Activated CD8-positive, alpha-beta T cell treated with anti-CD3 and anti-CD28 coated beads for 36 hours (primary cell): ENCODE measurements around the gene NR2C1. TPM values are rescaled to one million over a fixed set of nuclear protein-coding genes. Genes with fewer than 3 reads are reported as not detected.

Source experiments
- ATAC-seq: fragments of 200-7000 bp; cut with Tn5 transposase; one replicate; pipeline ENCODE4 v1.10.0; 2021; ENCODE audit warnings: mild to moderate bottlenecking, moderate library complexity
- CTCF ChIA-PET: fragments of 350-600 bp; sonication (Branson Sonifier 250); formaldehyde crosslinking; loops from one replicate; lab custom pipeline; 2021; ENCODE audit warnings: antibody characterized with exemption; lab: Charles Lee
- POLR2A ChIA-PET: fragments of 350-600 bp; sonication (Branson Sonifier 250); formaldehyde crosslinking; loops from one replicate; lab custom pipeline; 2021; ENCODE audit warnings: antibody characterized with exemption; lab: Charles Lee
- DNase-seq: peaks from one replicate; pipeline ENCODE4 v3.0.0-alpha.2; 2020
- H3K27ac Mint-ChIP-seq: one replicate; pipeline ENCODE4 v1.8.0; 2021; ENCODE audit warnings: mild to moderate bottlenecking, mixed read lengths
- H3K27me3 Mint-ChIP-seq: one replicate; pipeline ENCODE4 v1.8.0; 2021; ENCODE audit warnings: mixed read lengths
- H3K36me3 Mint-ChIP-seq: one replicate; pipeline ENCODE4 v1.8.0; 2021; ENCODE audit warnings: low read depth, mixed read lengths
- H3K4me1 Mint-ChIP-seq: one replicate; pipeline ENCODE4 v1.8.0; 2021; ENCODE audit warnings: low read depth, mixed read lengths
- H3K4me3 Mint-ChIP-seq: one replicate; pipeline ENCODE4 v1.8.0; 2021; ENCODE audit warnings: mild to moderate bottlenecking, moderate library complexity, mixed read lengths
- H3K9me3 Mint-ChIP-seq: one replicate; pipeline ENCODE4 v1.8.0; 2021; ENCODE audit warnings: mixed read lengths
- intact Hi-C: fragments of 100-400 bp; cut with micrococcal nuclease; formaldehyde crosslinking; loops from one replicate; pipeline ENCODE4 v1.10.0; 2022
- total RNA-seq, 2 experiments: library from RNA; stranded (reverse); gene quantifications; one replicate each; pipeline ENCODE4 v1.2.3, GENCODE V29; 2021
- TF ChIP-seq, protein P1 (sequence below): fragments of 200-600 bp; IDR thresholded peaks from one replicate; pipeline ENCODE4 v1.8.0; 2022; ENCODE audit warnings: antibody characterized with exemption, mild to moderate bottlenecking

Gene NR2C1
- total RNA-seq, 2 experiments from 2014 or later, result 24.9 to 32.4 TPM

DNA sequence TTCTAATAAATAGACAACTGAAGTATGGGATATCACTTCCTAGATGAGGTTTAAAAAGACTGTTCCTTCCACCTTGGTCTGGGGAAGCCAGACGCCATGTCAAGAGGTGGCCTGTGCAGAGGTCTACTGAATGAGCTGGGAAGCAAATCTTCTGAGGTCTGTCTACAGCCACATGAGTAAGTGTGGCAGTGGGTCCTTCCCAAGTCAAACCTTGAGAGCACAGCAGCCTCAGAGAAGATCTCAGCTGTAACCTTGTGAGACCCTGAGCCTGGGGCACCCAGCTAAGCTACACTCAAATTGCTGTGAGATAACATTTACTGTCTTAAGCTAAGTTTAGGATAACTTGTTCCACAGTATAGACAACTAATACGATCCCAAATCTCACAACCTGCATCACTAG, 90.1 kb downstream of the NR2C1 start:
- Mint-ChIP-seq H3K36me3 (peaks cover 25% of the 10 kb centered on the region), H3K27ac (no peak overlapping the region), H3K27me3 (no peaks in the 10 kb centered on the region), H3K9me3 (no peaks in the 10 kb centered on the region), H3K4me1 (peaks cover 35% of the 10 kb centered on the region), H3K4me3 (no peak overlapping the region)
- no peak for DNase-seq
- ChIA-PET POLR2A (no interaction called here), CTCF (interaction anchor here (1.1 to 1.4 kb wide), 2 partner anchors 9 to 11 kb away, joined by 3 to 4 read pairs; no protein-coding TSS in a partner anchor)
- no peak for ATAC-seq
- TF ChIP-seq, protein P1, sequence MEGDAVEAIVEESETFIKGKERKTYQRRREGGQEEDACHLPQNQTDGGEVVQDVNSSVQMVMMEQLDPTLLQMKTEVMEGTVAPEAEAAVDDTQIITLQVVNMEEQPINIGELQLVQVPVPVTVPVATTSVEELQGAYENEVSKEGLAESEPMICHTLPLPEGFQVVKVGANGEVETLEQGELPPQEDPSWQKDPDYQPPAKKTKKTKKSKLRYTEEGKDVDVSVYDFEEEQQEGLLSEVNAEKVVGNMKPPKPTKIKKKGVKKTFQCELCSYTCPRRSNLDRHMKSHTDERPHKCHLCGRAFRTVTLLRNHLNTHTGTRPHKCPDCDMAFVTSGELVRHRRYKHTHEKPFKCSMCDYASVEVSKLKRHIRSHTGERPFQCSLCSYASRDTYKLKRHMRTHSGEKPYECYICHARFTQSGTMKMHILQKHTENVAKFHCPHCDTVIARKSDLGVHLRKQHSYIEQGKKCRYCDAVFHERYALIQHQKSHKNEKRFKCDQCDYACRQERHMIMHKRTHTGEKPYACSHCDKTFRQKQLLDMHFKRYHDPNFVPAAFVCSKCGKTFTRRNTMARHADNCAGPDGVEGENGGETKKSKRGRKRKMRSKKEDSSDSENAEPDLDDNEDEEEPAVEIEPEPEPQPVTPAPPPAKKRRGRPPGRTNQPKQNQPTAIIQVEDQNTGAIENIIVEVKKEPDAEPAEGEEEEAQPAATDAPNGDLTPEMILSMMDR, result no peak
- intact Hi-C loops, result no loop called here

- ChIA-PET CTCF (interaction anchor here (1.0 to 1.4 kb wide), 2 partner anchors 9 to 30 kb away, joined by 3 to 4 read pairs; no protein-coding TSS in a partner anchor), POLR2A (interaction anchor here (1.1 kb wide), 1 partner anchor 9 kb away, joined by 4 read pairs; no protein-coding TSS in a partner anchor)
- peaks cover 20% of the 10 kb centered on the region for H3K36me3 Mint-ChIP-seq
These were observed 91.0 kb downstream of the NR2C1 start for GRCh38 chr12:94982456-94982855.

GRCh38 chr12:94980577-94980976, 92.8 kb downstream of the NR2C1 start:
- CTCF ChIA-PET, result interaction anchor here (0.7 to 1.0 kb wide), 3 partner anchors 9 to 377 kb away, joined by 3 read pairs; no protein-coding TSS in a partner anchor
- POLR2A ChIA-PET, result no interaction called here
- TF ChIP-seq, protein P1, result no peak
- Mint-ChIP-seq H3K4me3 (no peak overlapping the region), H3K27ac (no peak overlapping the region), H3K36me3 (peaks cover 13% of the 10 kb centered on the region), H3K27me3 (no peaks in the 10 kb centered on the region), H3K4me1 (peaks cover 27% of the 10 kb centered on the region), H3K9me3 (no peaks in the 10 kb centered on the region)
- ATAC-seq (no peak), DNase-seq (no peak)
- intact Hi-C loops, result no loop called here

More at GRCh38 chr12:94982456-94982855, 91.0 kb downstream of the NR2C1 start:
- no peak overlapping the region for H3K27ac Mint-ChIP-seq
- DNase-seq (no peak), ATAC-seq (no peak)
- intact Hi-C loops, result no loop called here
- H3K9me3 Mint-ChIP-seq, result no peaks in the 10 kb centered on the region
- TF ChIP-seq, protein P1, result no peak
- H3K4me3 Mint-ChIP-seq, result no peak overlapping the region
- H3K4me1 Mint-ChIP-seq, result peaks cover 34% of the 10 kb centered on the region
- H3K27me3 Mint-ChIP-seq, result no peaks in the 10 kb centered on the region

DNA sequence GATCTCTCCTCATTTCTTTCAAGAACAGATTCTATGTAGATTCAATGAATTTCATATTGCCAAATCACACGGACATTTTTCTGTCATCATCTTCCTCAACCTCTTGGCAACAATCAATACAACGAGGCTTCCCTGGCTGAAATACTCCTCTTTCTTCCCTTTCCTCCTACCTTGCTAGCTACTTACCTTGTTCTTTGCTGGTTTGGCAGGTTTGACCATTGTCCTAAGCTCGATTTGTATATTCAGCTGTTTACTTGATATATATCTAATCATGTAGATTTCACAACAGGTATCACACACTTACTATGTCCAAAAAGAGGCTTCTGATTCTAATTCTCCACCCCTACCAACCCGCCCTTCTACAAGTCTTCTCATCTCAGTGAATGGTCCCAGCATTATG, 93.5 kb downstream of the NR2C1 start:
- CTCF ChIA-PET, result interaction anchor here (0.9 to 1.0 kb wide), 2 partner anchors 9 to 15 kb away, joined by 3 read pairs; no protein-coding TSS in a partner anchor

More for the DNA sequence above, 93.5 kb downstream of the NR2C1 start:
- H3K4me1 Mint-ChIP-seq, result peaks cover 27% of the 10 kb centered on the region
- peaks cover 13% of the 10 kb centered on the region for H3K36me3 Mint-ChIP-seq
- no peak overlapping the region for H3K27ac Mint-ChIP-seq
- no peak overlapping the region for H3K4me3 Mint-ChIP-seq
- ATAC-seq (no peak), DNase-seq (no peak)
- intact Hi-C loops, result no loop called here
- TF ChIP-seq, protein P1, result no peak
- POLR2A ChIA-PET, result no interaction called here
- no peaks in the 10 kb centered on the region for H3K9me3 Mint-ChIP-seq
- H3K27me3 Mint-ChIP-seq, result no peaks in the 10 kb centered on the region
